CD14-positive monocyte (primary cell): Measurements from ENCODE around the gene C22orf23. TPM values are rescaled to one million over a fixed set of nuclear protein-coding genes. Genes with fewer than 3 reads are reported as not detected.

Source experiments
- DNase-seq, 3 donors: peaks; one replicate each; pipeline ENCODE4 v3.0.0-alpha.2; 2011 to 2022
- H2AFZ ChIP-seq: 2 replicates; pipeline ENCODE4 v1.6.0; 2012; ENCODE audit warnings: mild to moderate bottlenecking, low read depth, low read length, inconsistent platforms; ENCODE audit not compliant: insufficient read depth, poor library complexity, severe bottlenecking
- H3K27ac ChIP-seq, 2 donors: 1 replicate in 1 of 2; 2 replicates in 1 of 2; pipeline ENCODE4 v1.5.1; 2012 to 2013; ENCODE audit warnings: low read length in 2 of 2, control low read depth in 1 of 2, inconsistent platforms in 1 of 2, low read depth in 1 of 2, mild to moderate bottlenecking in 1 of 2
- H3K27me3 ChIP-seq, 2 donors: one replicate each; pipeline versions ENCODE4 v1.6.0 to v1.6.1; 2011 to 2013; ENCODE audit warnings: low read length in 2 of 2; ENCODE audit not compliant: control insufficient read depth in 2 of 2, insufficient read depth in 2 of 2
- H3K36me3 ChIP-seq, 2 donors: replicated peaks in 1 of 2; 1 replicate in 1 of 2; 2 replicates in 1 of 2; pipeline versions ENCODE4 v1.5.1 to v1.6.1; 2012 to 2013; ENCODE audit warnings: low read length in 2 of 2, control low read depth in 1 of 2, inconsistent platforms in 1 of 2, mild to moderate bottlenecking in 1 of 2; ENCODE audit not compliant: insufficient read depth in 2 of 2, control insufficient read depth in 1 of 2
- H3K4me1 ChIP-seq, 2 donors: 1 replicate in 1 of 2; 2 replicates in 1 of 2; pipeline versions ENCODE4 v1.5.1 to v1.6.1; 2012 to 2013; ENCODE audit warnings: low read length in 2 of 2, control low read depth in 1 of 2, inconsistent platforms in 1 of 2, mild to moderate bottlenecking in 1 of 2, moderate library complexity in 1 of 2; ENCODE audit not compliant: insufficient read depth in 2 of 2, control insufficient read depth in 1 of 2
- H3K4me2 ChIP-seq: replicated peaks from 2 replicates; pipeline ENCODE3; 2012; ENCODE audit warnings: low read length, moderate library complexity, mild to moderate bottlenecking; ENCODE audit not compliant: poor library complexity, severe bottlenecking; ENCODE audit errors: extremely low read depth
- H3K4me3 ChIP-seq, 3 experiments: fragments of 200-600 bp in 1 of 3; sonication (generic) in 1 of 3; replicated peaks in 1 of 3; 1 replicate in 2 of 3; 2 replicates in 1 of 3; pipeline ENCODE4 v1.5.1; 2011 to 2013; ENCODE audit warnings: low read length in 3 of 3, mild to moderate bottlenecking in 3 of 3, control low read depth in 2 of 3, low read depth in 2 of 3, inconsistent platforms in 1 of 3, moderate library complexity in 1 of 3
- H3K79me2 ChIP-seq: 2 replicates; pipeline ENCODE4 v1.6.0; 2012; ENCODE audit warnings: mild to moderate bottlenecking, control low read depth, inconsistent platforms, low read length, moderate library complexity; ENCODE audit not compliant: insufficient read depth
- H3K9ac ChIP-seq: 2 replicates; pipeline ENCODE4 v1.6.0; 2017; ENCODE audit warnings: low read length, mild to moderate bottlenecking; ENCODE audit not compliant: insufficient read depth, poor library complexity, severe bottlenecking
- H3K9me3 ChIP-seq, 2 donors: replicated peaks in 1 of 2; 1 replicate in 1 of 2; 2 replicates in 1 of 2; pipeline versions ENCODE4 v1.5.1 to v1.6.1; 2012 to 2013; ENCODE audit warnings: low read length in 2 of 2, control low read depth in 1 of 2; ENCODE audit not compliant: control insufficient read depth in 1 of 2, insufficient read depth in 1 of 2
- H4K20me1 ChIP-seq: 2 replicates; pipeline ENCODE4 v1.6.0; 2012; ENCODE audit warnings: mild to moderate bottlenecking, low read length, control low read depth, moderate library complexity; ENCODE audit not compliant: insufficient read depth
- H3K27ac Mint-ChIP-seq, 7 donors: one replicate each; pipeline ENCODE4 v1.8.0; 2020; ENCODE audit warnings: mild to moderate bottlenecking in 7 of 7, mixed read lengths in 7 of 7, moderate library complexity in 6 of 7, inconsistent platforms in 2 of 7
- H3K27me3 Mint-ChIP-seq, 3 donors: one replicate each; pipeline ENCODE4 v1.8.0; 2021 to 2022; ENCODE audit warnings: low read depth in 3 of 3, mild to moderate bottlenecking in 3 of 3, mixed read lengths in 3 of 3, moderate library complexity in 3 of 3, inconsistent platforms in 1 of 3
- H3K36me3 Mint-ChIP-seq, 2 donors: one replicate each; pipeline ENCODE4 v1.8.0; 2020; ENCODE audit warnings: mixed read lengths in 2 of 2, inconsistent platforms in 1 of 2, mild to moderate bottlenecking in 1 of 2
- H3K4me1 Mint-ChIP-seq: one replicate; pipeline ENCODE4 v1.8.0; 2020; ENCODE audit warnings: mild to moderate bottlenecking, mixed read lengths
- H3K4me3 Mint-ChIP-seq, 2 donors: one replicate each; pipeline ENCODE4 v1.8.0; 2020; ENCODE audit warnings: mild to moderate bottlenecking in 2 of 2, mixed read lengths in 2 of 2, moderate library complexity in 1 of 2
- H3K9me3 Mint-ChIP-seq, 7 donors: one replicate each; pipeline ENCODE4 v1.8.0; 2020 to 2022; ENCODE audit warnings: mixed read lengths in 7 of 7, mild to moderate bottlenecking in 6 of 7, moderate library complexity in 6 of 7, inconsistent platforms in 2 of 7
- WGBS: methylation state at CpG from one replicate; pipeline ENCODE4 v1.1.5; 2013; ENCODE audit warnings: missing lambda C conversion rate; ENCODE audit not compliant: insufficient coverage; 5-methylcytosine and 5-hydroxymethylcytosine counted together
- intact Hi-C, 2 donors: fragments of 100-400 bp; cut with micrococcal nuclease; formaldehyde crosslinking; loops; one replicate each; pipeline versions ENCODE4 v1.15.0 to v1.15.1; 2023
- polyA plus RNA-seq, 3 donors: library from polyadenylated mRNA; depleted of rRNA in 1 of 3; unstranded in 2 of 3; stranded (reverse) in 1 of 3; fragments of 300-500 nt in 2 of 3; fragments of >200 nt in 1 of 3; fragmentation: Illumina TruSeq in 2 of 3; gene quantifications; 1 replicate in 2 of 3; 2 replicates in 1 of 3; pipeline ENCODE4 v1.2.3, GENCODE V29; 2012 to 2021
- TF ChIP-seq, protein P1 (sequence below): fragments of 200-600 bp; IDR thresholded peaks from one replicate; pipeline ENCODE4 v1.8.0; 2022; ENCODE audit warnings: antibody characterized with exemption, mild to moderate bottlenecking

C22orf23 gene
- polyA plus RNA-seq, 3 donors = not detected

DNA sequence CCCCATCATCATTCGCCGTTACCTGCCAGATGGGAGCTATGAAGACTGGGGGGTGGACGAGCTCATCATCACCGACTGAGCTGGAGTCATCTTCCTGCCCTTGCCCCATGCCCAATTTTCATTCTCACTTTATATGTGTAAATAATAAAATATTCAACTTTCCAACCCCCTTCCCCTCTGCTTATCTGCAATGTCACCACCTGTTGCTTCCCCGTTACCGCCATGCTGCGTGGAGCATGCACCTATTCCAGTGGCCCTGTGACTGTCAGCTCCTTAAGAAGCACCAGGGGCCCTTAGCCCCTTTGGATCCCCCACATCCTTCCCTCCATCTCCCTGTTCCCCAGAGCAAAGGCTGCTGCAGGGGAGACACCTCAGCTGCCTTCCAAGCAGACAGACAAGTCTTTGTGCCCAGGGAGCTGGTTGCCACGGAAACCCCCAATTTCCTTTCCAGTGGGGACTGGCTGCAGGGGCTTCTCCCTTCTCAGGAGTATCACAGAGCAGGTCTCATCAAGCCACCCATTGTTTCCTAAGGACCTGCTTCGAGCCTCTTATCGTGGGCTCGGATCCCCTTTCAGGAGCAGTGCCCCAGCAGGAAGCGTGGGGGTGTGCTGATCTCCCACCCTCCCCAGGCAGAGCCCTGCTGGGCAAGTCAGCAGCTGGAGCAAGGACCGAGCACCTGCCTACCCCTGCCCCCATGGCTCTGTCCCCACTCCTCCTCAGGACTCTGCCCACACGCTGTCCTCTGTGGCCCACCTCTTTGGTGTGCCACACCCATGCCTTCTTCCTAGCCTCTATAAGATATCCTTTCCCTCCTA, 14.4 kb upstream of the C22orf23 start:
- Histone ChIP-seq H3K79me2 (no peaks in the 10 kb centered on the region), H3K4me2 (no peak overlapping the region), H3K27me3 (no peaks in the 10 kb centered on the region), H3K36me3 (peaks cover 38 to 60% of the 10 kb centered on the region in 2 donors), H3K9me3 (no peaks in the 10 kb centered on the region), H4K20me1 (peaks cover 7% of the 10 kb centered on the region), H3K9ac (no peak overlapping the region), H2AFZ (no peak overlapping the region), H3K4me1 (no peaks in the 10 kb centered on the region), H3K27ac (no peak overlapping the region), H3K4me3 (no peak overlapping the region)
- peaks cover 45 to 55% of the 10 kb centered on the region in 2 donors for H3K36me3 Mint-ChIP-seq
- H3K9me3 Mint-ChIP-seq = no peaks in the 10 kb centered on the region
- DNase-seq = no peak
- no peaks in the 10 kb centered on the region for H3K27me3 Mint-ChIP-seq
- H3K4me3 Mint-ChIP-seq = no peak overlapping the region
- 94% methylated on average over 8 of the region's 14 CpGs for WGBS
- TF ChIP-seq, protein P1, sequence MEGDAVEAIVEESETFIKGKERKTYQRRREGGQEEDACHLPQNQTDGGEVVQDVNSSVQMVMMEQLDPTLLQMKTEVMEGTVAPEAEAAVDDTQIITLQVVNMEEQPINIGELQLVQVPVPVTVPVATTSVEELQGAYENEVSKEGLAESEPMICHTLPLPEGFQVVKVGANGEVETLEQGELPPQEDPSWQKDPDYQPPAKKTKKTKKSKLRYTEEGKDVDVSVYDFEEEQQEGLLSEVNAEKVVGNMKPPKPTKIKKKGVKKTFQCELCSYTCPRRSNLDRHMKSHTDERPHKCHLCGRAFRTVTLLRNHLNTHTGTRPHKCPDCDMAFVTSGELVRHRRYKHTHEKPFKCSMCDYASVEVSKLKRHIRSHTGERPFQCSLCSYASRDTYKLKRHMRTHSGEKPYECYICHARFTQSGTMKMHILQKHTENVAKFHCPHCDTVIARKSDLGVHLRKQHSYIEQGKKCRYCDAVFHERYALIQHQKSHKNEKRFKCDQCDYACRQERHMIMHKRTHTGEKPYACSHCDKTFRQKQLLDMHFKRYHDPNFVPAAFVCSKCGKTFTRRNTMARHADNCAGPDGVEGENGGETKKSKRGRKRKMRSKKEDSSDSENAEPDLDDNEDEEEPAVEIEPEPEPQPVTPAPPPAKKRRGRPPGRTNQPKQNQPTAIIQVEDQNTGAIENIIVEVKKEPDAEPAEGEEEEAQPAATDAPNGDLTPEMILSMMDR = no peak
- no peaks in the 10 kb centered on the region for H3K4me1 Mint-ChIP-seq
- intact Hi-C loops = loop anchor here (5.0 to 10.0 kb wide), 2 partner anchors 151 to 153 kb away; no protein-coding TSS in a partner anchor
- H3K27ac Mint-ChIP-seq = no peak overlapping the region

DNA sequence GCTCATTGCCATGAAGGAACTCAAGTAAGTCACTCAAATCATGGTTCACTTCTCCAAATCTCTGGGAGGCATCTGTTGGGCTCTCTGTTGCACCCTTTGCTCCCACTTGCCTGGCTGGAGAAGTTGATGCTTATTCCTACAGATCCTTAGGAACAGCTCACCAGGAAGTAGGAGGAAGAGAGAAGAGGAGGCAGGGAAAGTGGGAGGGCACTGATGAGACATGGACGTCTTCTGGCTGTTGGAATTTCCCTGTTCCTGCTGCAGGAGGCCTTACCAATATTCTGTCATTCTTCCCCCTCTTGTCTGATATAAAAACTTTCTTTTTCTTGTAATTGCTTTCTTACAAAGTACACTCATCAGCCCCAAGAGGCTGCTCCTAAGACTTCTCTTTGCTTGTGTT, 13.7 kb upstream of the C22orf23 start:
- intact Hi-C loops = loop anchor here (5.0 to 10.0 kb wide), 2 partner anchors 150 to 152 kb away; no protein-coding TSS in a partner anchor
- Mint-ChIP-seq H3K4me1 (no peaks in the 10 kb centered on the region), H3K27me3 (no peaks in the 10 kb centered on the region), H3K4me3 (no peak overlapping the region), H3K27ac (peak overlapping the region in 1 of 7 donors; percentile 69), H3K9me3 (no peaks in the 10 kb centered on the region), H3K36me3 (peaks cover 48 to 58% of the 10 kb centered on the region in 2 donors)
- TF ChIP-seq, protein P1 = no peak
- Histone ChIP-seq H3K9me3 (no peaks in the 10 kb centered on the region), H4K20me1 (peaks cover 7% of the 10 kb centered on the region), H3K36me3 (peaks cover 41 to 63% of the 10 kb centered on the region in 2 donors), H2AFZ (no peak overlapping the region), H3K9ac (no peak overlapping the region), H3K79me2 (no peaks in the 10 kb centered on the region), H3K4me1 (no peaks in the 10 kb centered on the region), H3K27ac (no peak overlapping the region), H3K27me3 (no peaks in the 10 kb centered on the region), H3K4me2 (no peak overlapping the region), H3K4me3 (no peak overlapping the region)
- no CpG with 5 or more reads among the region's 1 CpG for WGBS
- DNase-seq = no peak
